Endothelial cell of umbilical vein (primary cell): ENCODE results near the gene HIKESHI.

Source experiments
- CTCF ChIP-seq, 2 donors: IDR thresholded peaks; 1 replicate in 1 of 2; 2 replicates in 1 of 2; pipeline ENCODE4 v1.5.1; 2011; ENCODE audit warnings: low read length in 2 of 2, mild to moderate bottlenecking in 2 of 2, moderate library complexity in 2 of 2, control low read depth in 1 of 2, inconsistent platforms in 1 of 2, low read depth in 1 of 2; ENCODE audit not compliant: insufficient read depth in 1 of 2; ENCODE audit errors: extremely low read depth in 1 of 2
- EZH2 ChIP-seq: IDR thresholded peaks from 2 replicates; pipeline ENCODE4 v1.6.1; 2012; ENCODE audit warnings: borderline replicate concordance, low read depth, mild to moderate bottlenecking, moderate library complexity, low read length, inconsistent platforms; ENCODE audit not compliant: severe bottlenecking
- FOS ChIP-seq: IDR thresholded peaks from 2 replicates; pipeline ENCODE4 v1.6.1; 2011; ENCODE audit warnings: mild to moderate bottlenecking, low read length, moderate library complexity, borderline replicate concordance; ENCODE audit not compliant: insufficient read depth
- MAX ChIP-seq: IDR thresholded peaks from 2 replicates; pipeline ENCODE4 v1.6.1; 2011; ENCODE audit not compliant: insufficient read depth, insufficient read length
- MYC ChIP-seq: IDR thresholded peaks from one replicate; pipeline ENCODE4 v1.6.1; 2011; ENCODE audit warnings: mild to moderate bottlenecking, low read depth, low read length
- POLR2A ChIP-seq: IDR thresholded peaks from 2 replicates; pipeline ENCODE4 v1.6.1; 2012; ENCODE audit warnings: low read depth, mild to moderate bottlenecking, control low read depth, low read length

GRCh38 chr11:86292912-86293616, 9.0 kb upstream of the HIKESHI start:
- TF ChIP-seq CTCF (IDR thresholded peaks at IDR 0.05; ENCODE audit: extremely low read depth in 1 of 2, insufficient read depth in 1 of 2, low read depth in 1 of 2, low read length in 2 of 2) (no peak), POLR2A (no peak), MAX (no peak), EZH2 (no peak), FOS (no peak), MYC (no peak)
